H1 (cell line): ENCODE results near the gene ATP2B1. TPM values are rescaled to one million over a fixed set of nuclear protein-coding genes. Genes with fewer than 3 reads are reported as not detected.

Experiments
- CTCF ChIA-PET: fragments of 300-600 bp; sonication (Branson Sonifier 250); formaldehyde crosslinking; loops from one replicate; lab custom pipeline; 2021; ENCODE audit not compliant: partially characterized antibody; lab: Charles Lee
- POLR2A ChIA-PET: fragments of 300-600 bp; sonication (Branson Sonifier 250); formaldehyde crosslinking; loops from one replicate; lab custom pipeline; 2021; ENCODE audit warnings: inconsistent platforms; ENCODE audit not compliant: partially characterized antibody; lab: Charles Lee
- DNase-seq, 2 experiments: peaks; one replicate each; pipeline versions ENCODE4 v3.0.0 to v3.0.0-alpha.2; 2010 to 2022; ENCODE audit warnings: low spot score in 2 of 2, low read depth in 1 of 2, mixed read lengths in 1 of 2
- FAIRE-seq: peaks from 2 replicates; lab custom pipeline; 2011; peaks lifted over from hg19 to GRCh38; lab: Jason Lieb, UNC
- H2AFZ ChIP-seq: 2 replicates; pipeline ENCODE4 v1.8.1; 2012; ENCODE audit warnings: low read length, inconsistent platforms
- H2AK5ac ChIP-seq: 2 replicates; pipeline ENCODE4 v1.6.1; 2013; ENCODE audit warnings: low read depth, low read length
- H2BK120ac ChIP-seq: replicated peaks from 2 replicates; pipeline ENCODE3; 2013; ENCODE audit warnings: low read depth, low read length, inconsistent platforms
- H2BK12ac ChIP-seq: 2 replicates; pipeline ENCODE4 v1.6.1; 2013; ENCODE audit warnings: low read depth, low read length
- H2BK15ac ChIP-seq: 2 replicates; pipeline ENCODE4 v1.6.1; 2013; ENCODE audit warnings: low read length
- H2BK20ac ChIP-seq: 2 replicates; pipeline ENCODE4 v1.6.1; 2013; ENCODE audit warnings: low read length
- H2BK5ac ChIP-seq: 2 replicates; pipeline ENCODE4 v1.6.1; 2013; ENCODE audit warnings: low read depth, low read length
- H3K14ac ChIP-seq: 2 replicates; pipeline ENCODE4 v1.6.1; 2013; ENCODE audit warnings: inconsistent platforms; ENCODE audit not compliant: insufficient read length
- H3K18ac ChIP-seq: 2 replicates; pipeline ENCODE4 v1.6.1; 2013; ENCODE audit warnings: low read length; ENCODE audit errors: extremely low read depth
- H3K23ac ChIP-seq: 2 replicates; pipeline ENCODE4 v1.6.1; 2013; ENCODE audit warnings: inconsistent platforms; ENCODE audit not compliant: insufficient read length
- H3K23me2 ChIP-seq: 2 replicates; pipeline ENCODE4 v1.6.1; 2013; ENCODE audit warnings: low read depth, low read length
- H3K27ac ChIP-seq: 2 replicates; pipeline ENCODE4 v1.6.1; 2011; ENCODE audit warnings: low read depth, low read length, inconsistent platforms
- H3K27me3 ChIP-seq, 4 experiments: replicated peaks in 1 of 4; 1 replicate in 1 of 4; 2 replicates in 3 of 4; pipeline versions ENCODE4 v1.6.1 to v1.8.1; 2011 to 2013; ENCODE audit warnings: low read length in 3 of 4, mild to moderate bottlenecking in 3 of 4, inconsistent platforms in 2 of 4, mixed read lengths in 2 of 4, moderate library complexity in 1 of 4; ENCODE audit not compliant: control insufficient read depth in 3 of 4, insufficient read depth in 3 of 4; ENCODE audit errors: extremely low read depth in 1 of 4
- H3K36me3 ChIP-seq, 4 experiments: 2 replicates each; pipeline versions ENCODE4 v1.6.1 to v1.8.1; 2011 to 2013; ENCODE audit warnings: mild to moderate bottlenecking in 4 of 4, low read length in 3 of 4, moderate library complexity in 2 of 4, control low read depth in 1 of 4, inconsistent platforms in 1 of 4; ENCODE audit not compliant: insufficient read depth in 4 of 4, control insufficient read depth in 2 of 4
- H3K4ac ChIP-seq: replicated peaks from 2 replicates; pipeline ENCODE3; 2013; ENCODE audit warnings: low read length, low read depth, mixed read lengths, inconsistent platforms; ENCODE audit not compliant: insufficient read length
- H3K4me1 ChIP-seq, 4 experiments: replicated peaks in 1 of 4; 1 replicate in 1 of 4; 2 replicates in 3 of 4; pipeline versions ENCODE4 v1.6.1 to v1.8.1; 2011 to 2013; ENCODE audit warnings: low read length in 3 of 4, inconsistent platforms in 2 of 4, mixed read lengths in 1 of 4; ENCODE audit not compliant: insufficient read depth in 4 of 4, control insufficient read depth in 3 of 4
- H3K4me2 ChIP-seq, 2 experiments: 2 replicates each; pipeline versions ENCODE4 v1.6.1 to v1.8.1; 2011 to 2013; ENCODE audit warnings: low read depth in 2 of 2, low read length in 2 of 2, control low read depth in 1 of 2, inconsistent platforms in 1 of 2, mild to moderate bottlenecking in 1 of 2; ENCODE audit not compliant: insufficient read depth in 1 of 2
- H3K4me3 ChIP-seq, 4 experiments: fragments of 200-600, 300-600 bp in 1 of 4; sonication (generic), shearing (Covaris generic), sonication (Bioruptor Twin) in 1 of 4; 2 replicates each; pipeline versions ENCODE4 v1.5.1 to v1.8.1; 2011 to 2016; ENCODE audit warnings: low read length in 4 of 4, low read depth in 3 of 4, control low read depth in 2 of 4, inconsistent platforms in 2 of 4, mild to moderate bottlenecking in 2 of 4, mixed read lengths in 1 of 4, moderate library complexity in 1 of 4; ENCODE audit not compliant: insufficient read depth in 2 of 4; ENCODE audit errors: extremely low read depth in 1 of 4
- H3K56ac ChIP-seq: replicated peaks from 2 replicates; pipeline ENCODE3; 2013; ENCODE audit warnings: low read depth, mild to moderate bottlenecking, mixed read lengths, low read length, inconsistent platforms; ENCODE audit not compliant: insufficient read length
- H3K79me1 ChIP-seq: 2 replicates; pipeline ENCODE4 v1.6.1; 2013; ENCODE audit warnings: low read depth, low read length, control low read depth
- H3K79me2 ChIP-seq, 2 experiments: 2 replicates each; pipeline versions ENCODE4 v1.6.1 to v1.8.1; 2012 to 2013; ENCODE audit warnings: low read length in 2 of 2, mild to moderate bottlenecking in 2 of 2, inconsistent platforms in 1 of 2; ENCODE audit not compliant: insufficient read depth in 2 of 2, control insufficient read depth in 1 of 2
- H3K9ac ChIP-seq, 4 experiments: replicated peaks in 1 of 4; 1 replicate in 1 of 4; 2 replicates in 3 of 4; pipeline versions ENCODE4 v1.6.1 to v1.8.1; 2011 to 2013; ENCODE audit warnings: low read depth in 3 of 4, low read length in 3 of 4, control low read depth in 2 of 4, mild to moderate bottlenecking in 2 of 4, moderate library complexity in 2 of 4, inconsistent platforms in 1 of 4; ENCODE audit errors: extremely low read depth in 1 of 4
- H3K9me3 ChIP-seq, 2 experiments: 2 replicates each; pipeline versions ENCODE4 v1.6.1 to v1.8.1; 2012 to 2013; ENCODE audit warnings: mild to moderate bottlenecking in 2 of 2, moderate library complexity in 2 of 2, control low read depth in 1 of 2, inconsistent platforms in 1 of 2, low read depth in 1 of 2, low read length in 1 of 2, mixed read lengths in 1 of 2; ENCODE audit not compliant: insufficient read depth in 2 of 2
- H4K20me1 ChIP-seq, 2 experiments: replicated peaks in 1 of 2; 2 replicates each; pipeline versions ENCODE3 to v1.8.1; 2011 to 2013; ENCODE audit warnings: inconsistent platforms in 2 of 2, low read length in 2 of 2, mild to moderate bottlenecking in 1 of 2; ENCODE audit not compliant: insufficient read depth in 2 of 2, control insufficient read depth in 1 of 2
- H4K5ac ChIP-seq: 2 replicates; pipeline ENCODE4 v1.6.1; 2013; ENCODE audit warnings: low read length, low read depth, mixed read lengths, inconsistent platforms; ENCODE audit not compliant: insufficient read length
- H4K8ac ChIP-seq: 2 replicates; pipeline ENCODE4 v1.8.0; 2013; ENCODE audit warnings: mild to moderate bottlenecking, moderate library complexity, low read length, inconsistent platforms; ENCODE audit not compliant: insufficient read depth; ENCODE audit errors: extremely low read depth
- H4K91ac ChIP-seq: replicated peaks from 2 replicates; pipeline ENCODE3; 2013; ENCODE audit warnings: low read length, mixed read lengths, inconsistent platforms; ENCODE audit not compliant: insufficient read length
- BACH1 ChIP-seq: IDR thresholded peaks from 2 replicates; pipeline ENCODE4 v1.6.1; 2012; ENCODE audit warnings: low read length, improper control_type of control experiment
- BRCA1 ChIP-seq: IDR thresholded peaks from 2 replicates; pipeline ENCODE4 v1.6.1; 2012; ENCODE audit warnings: low read depth, low read length, improper control_type of control experiment
- KDM4A ChIP-seq: IDR thresholded peaks from one replicate; pipeline ENCODE4 v1.7.1; 2012; ENCODE audit warnings: low read depth, mild to moderate bottlenecking, moderate library complexity, low read length, inconsistent platforms; ENCODE audit not compliant: severe bottlenecking
- KDM5A ChIP-seq: fragments of 200-600 bp; IDR thresholded peaks from 2 replicates; pipeline ENCODE4 v1.7.1; 2012; ENCODE audit warnings: mild to moderate bottlenecking, low read length, inconsistent platforms, mixed read lengths
- NANOG ChIP-seq: IDR thresholded peaks from 2 replicates; pipeline ENCODE4 v1.6.1; 2011; ENCODE audit warnings: low read length, low read depth, mild to moderate bottlenecking, inconsistent platforms; ENCODE audit not compliant: insufficient read depth, poor library complexity, severe bottlenecking
- POLR2AphosphoS5 ChIP-seq: IDR thresholded peaks from 2 replicates; pipeline ENCODE4 v1.6.1; 2011; ENCODE audit warnings: low read depth, low read length
- RBBP5 ChIP-seq: IDR thresholded peaks from 2 replicates; pipeline ENCODE4 v1.7.1; 2012; ENCODE audit warnings: low read depth, mild to moderate bottlenecking, inconsistent platforms, low read length, moderate library complexity, borderline replicate concordance
- RNF2 ChIP-seq: fragments of 200-900, 300-1000 bp; sonication (generic); IDR thresholded peaks from 2 replicates; pipeline ENCODE4 v1.7.1; 2016; ENCODE audit warnings: borderline replicate concordance, low read depth, mild to moderate bottlenecking, antibody characterized with exemption, low read length; ENCODE audit not compliant: poor library complexity, severe bottlenecking; ENCODE audit errors: missing control alignments
- SRF ChIP-seq: IDR thresholded peaks from 2 replicates; pipeline ENCODE4 v1.6.1; 2011; ENCODE audit warnings: mild to moderate bottlenecking, low read depth, low read length, moderate library complexity
- SUZ12 ChIP-seq: fragments of 200-600 bp; sonication (generic); IDR thresholded peaks from 2 replicates; pipeline ENCODE4 v1.6.1; 2012; ENCODE audit warnings: mild to moderate bottlenecking, inconsistent platforms, low read length, moderate library complexity, mixed read lengths
- ZNF274 ChIP-seq: IDR thresholded peaks from 2 replicates; pipeline ENCODE4 v1.7.0; 2012; ENCODE audit warnings: low read length, borderline replicate concordance; ENCODE audit errors: extremely low read depth
- WGBS, 2 experiments: shearing (Covaris generic) in 1 of 2; methylation state at CpG; one replicate each; pipeline versions ENCODE4 v1.1.6 to v1.1.7; 2013 to 2015; ENCODE audit warnings: low lambda C conversion rate in 2 of 2, mixed read lengths in 2 of 2, inconsistent platforms in 1 of 2, low coverage in 1 of 2, missing lambda C conversion rate in 1 of 2; ENCODE audit not compliant: insufficient replicate concordance in 2 of 2, insufficient coverage in 1 of 2, insufficient read length in 1 of 2; ENCODE audit errors: extremely low coverage in 1 of 2, missing lambda C conversion rate in 1 of 2; 5-methylcytosine and 5-hydroxymethylcytosine counted together
- polyA plus RNA-seq, 7 experiments: library from polyadenylated mRNA; depleted of rRNA in 3 of 7; stranded (reverse) in 5 of 7; unstranded in 2 of 7; fragments of >200 nt in 5 of 7; fragments of 200-250 nt in 2 of 7; gene quantifications; 1 replicate in 5 of 7; 2 replicates in 1 of 7; 4 replicates in 1 of 7; pipeline versions ENCODE4 v1.2.1 to v1.2.3, GENCODE V29; 2011 to 2013; ENCODE audit warnings: missing spikeins in 2 of 7, mixed read lengths in 2 of 7
- total RNA-seq: library from RNA; stranded (reverse); fragmentation: NEBNext Ultra II Directional; extraction: Animal tissue kit (Norgen Biotek cat#: 25700); gene quantifications from 2 replicates; pipeline ENCODE4 v1.2.1, GENCODE V29; 2021
- TF ChIP-seq, protein P1 (sequence below): IDR thresholded peaks from 2 replicates; pipeline ENCODE4 v1.6.1; 2012; ENCODE audit warnings: inconsistent platforms

ATP2B1 gene
- total and polyA plus RNA-seq, 2 of the 8 experiments (the other 6 are each of a cell fraction or from before 2014, with no cell fraction given), result 4.3 to 32.0 TPM

- Histone ChIP-seq H4K20me1 (peaks cover 15 to 22% of the 10 kb centered on the region in 2 experiments), H3K4me1 (no peaks in the 10 kb centered on the region; a peak in 1 of 7 replicates), H3K23me2 (peaks cover 10% of the 10 kb centered on the region; the same call in 1 of the 2 replicates), H3K27ac (no peak overlapping the region), H3K9ac (no peak overlapping the region), H3K4ac (no peak overlapping the region), H3K23ac (no peak overlapping the region), H2AK5ac (no peak overlapping the region), H2BK15ac (no peak overlapping the region), H3K9me3 (no peaks in the 10 kb centered on the region), H4K91ac (no peak overlapping the region), H4K8ac (no peak overlapping the region), H2BK120ac (no peak overlapping the region), H2AFZ (no peak overlapping the region), H4K5ac (no peak overlapping the region), H2BK5ac (no peak overlapping the region), H2BK20ac (no peak overlapping the region), H3K79me1 (peaks cover 4% of the 10 kb centered on the region), H3K27me3 (peaks cover 0 to 21% (median 11%) of the 10 kb centered on the region in 4 experiments; a peak in 5 of 7 replicates), H3K4me3 (no peak overlapping the region), H3K14ac (no peak overlapping the region), H3K79me2 (peaks cover 4 to 86% of the 10 kb centered on the region in 2 experiments; a peak in 2 of 4 replicates), H3K36me3 (no peaks in the 10 kb centered on the region), H3K18ac (no peak overlapping the region), H3K4me2 (no peak overlapping the region), H2BK12ac (no peak overlapping the region), H3K56ac (no peak overlapping the region)
- ChIA-PET CTCF (interaction anchor here (3.4 kb wide), 1 partner anchor 160 kb away, joined by 12 read pairs; no protein-coding TSS in a partner anchor), POLR2A (no interaction called here)
- DNase-seq (no peak), FAIRE-seq (no peak)
- 100% methylated on average over 1 of the region's 1 CpG; no CpG with 5 or more reads in 1 of the 2 experiments for WGBS, 2 experiments
- TF ChIP-seq RNF2, result no peak
- TF ChIP-seq SRF, result no peak
- TF ChIP-seq, protein P1, sequence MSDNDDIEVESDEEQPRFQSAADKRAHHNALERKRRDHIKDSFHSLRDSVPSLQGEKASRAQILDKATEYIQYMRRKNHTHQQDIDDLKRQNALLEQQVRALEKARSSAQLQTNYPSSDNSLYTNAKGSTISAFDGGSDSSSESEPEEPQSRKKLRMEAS, result no peak
- TF ChIP-seq BRCA1, result no peak
- no peak for TF ChIP-seq KDM5A
- no peak for TF ChIP-seq SUZ12
- no peak for TF ChIP-seq KDM4A
- TF ChIP-seq NANOG, result no peak
- TF ChIP-seq RBBP5, result no peak
- no peak for TF ChIP-seq ZNF274
- TF ChIP-seq POLR2AphosphoS5, result no peak
- TF ChIP-seq BACH1, result no peak
Measured at GRCh38 chr12:89703768-89704167, 4.9 kb downstream of the ATP2B1 start.
